Lung (tissue), 12 donors: ENCODE data around the gene KMT2C. TPM values are rescaled to one million over a fixed set of nuclear protein-coding genes. Genes with fewer than 3 reads are reported as not detected.
"Not testable (repeated sequence)": the region's sequence is repeated elsewhere in the genome, so short reads cannot be mapped to it uniquely, and the experiment has no call there.

Experiments
- ATAC-seq: fragments of 200-7000 bp; cut with Tn5 transposase; one replicate; pipeline ENCODE4 v1.9.1; 2020; ENCODE audit warnings: moderate number of reproducible peaks; ENCODE audit not compliant: insufficient read depth, low FRiP score
- DNase-seq, 3 donors: peaks; one replicate each; pipeline ENCODE4 v3.0.0-alpha.2; 2013 to 2017
- H3K27ac ChIP-seq, 2 donors: one replicate each; pipeline ENCODE4 v1.5.1; 2013; ENCODE audit warnings: mild to moderate bottlenecking in 2 of 2, moderate library complexity in 2 of 2, control low read depth in 1 of 2, inconsistent platforms in 1 of 2, low read depth in 1 of 2, low read length in 1 of 2
- H3K27me3 ChIP-seq, 3 donors: one replicate each; pipeline ENCODE4 v1.5.1; 2013; ENCODE audit warnings: low read length in 2 of 3; ENCODE audit not compliant: control insufficient read depth in 3 of 3, insufficient read depth in 3 of 3
- H3K36me3 ChIP-seq, 4 donors: one replicate each; pipeline ENCODE4 v1.5.1; 2013; ENCODE audit warnings: low read length in 4 of 4, mild to moderate bottlenecking in 1 of 4, moderate library complexity in 1 of 4; ENCODE audit not compliant: control insufficient read depth in 4 of 4, insufficient read depth in 4 of 4
- H3K4me1 ChIP-seq, 5 donors: one replicate each; pipeline ENCODE4 v1.5.1; 2013; ENCODE audit warnings: low read length in 5 of 5, mild to moderate bottlenecking in 2 of 5, moderate library complexity in 1 of 5; ENCODE audit not compliant: control insufficient read depth in 5 of 5, insufficient read depth in 5 of 5
- H3K4me3 ChIP-seq: one replicate; pipeline ENCODE4 v1.5.1; 2013; ENCODE audit warnings: mild to moderate bottlenecking, control low read depth, moderate library complexity
- H3K9ac ChIP-seq, 2 donors: one replicate each; pipeline ENCODE4 v1.5.1; 2013; ENCODE audit warnings: low read length in 2 of 2, control low read depth in 1 of 2; ENCODE audit not compliant: insufficient read depth in 1 of 2
- H3K9me3 ChIP-seq, 4 donors: one replicate each; pipeline ENCODE4 v1.5.1; 2013; ENCODE audit warnings: low read length in 3 of 4, mild to moderate bottlenecking in 1 of 4, moderate library complexity in 1 of 4; ENCODE audit not compliant: control insufficient read depth in 4 of 4, insufficient read depth in 3 of 4
- WGBS, 2 donors: extraction: QIAGEN DNeasy Blood & Tissue Kit; methylation state at CpG; one replicate each; pipeline ENCODE4 v1.1.7; 2013; 5-methylcytosine and 5-hydroxymethylcytosine counted together
- polyA plus RNA-seq, 2 donors: library from polyadenylated mRNA; stranded (reverse); fragments of 200-250 nt; gene quantifications; one replicate each; pipeline ENCODE4 v1.2.1, GENCODE V29; 2013
- total RNA-seq, 2 donors: library from RNA; depleted of rRNA in 1 of 2; stranded (reverse); fragments of >200 nt in 1 of 2; gene quantifications; one replicate each; pipeline ENCODE4 v1.2.1, GENCODE V29; 2014 to 2021
- TF ChIP-seq, protein P1 (sequence below): IDR thresholded peaks from 2 replicates; pipeline ENCODE4 v1.5.1; 2012; ENCODE audit warnings: mild to moderate bottlenecking; ENCODE audit errors: control extremely low read depth, extremely low read depth
- donor health status: control.
- donor health status: control.
- donor health status: Bipolar disorder and iron deficiency.
- donor health status: healthy.
- donor health status: DM: yes; HTN: yes; CAD: no.

KMT2C gene
- total and polyA plus RNA-seq, 4 donors: 10.2 to 115 (median 52.3) TPM

DNA sequence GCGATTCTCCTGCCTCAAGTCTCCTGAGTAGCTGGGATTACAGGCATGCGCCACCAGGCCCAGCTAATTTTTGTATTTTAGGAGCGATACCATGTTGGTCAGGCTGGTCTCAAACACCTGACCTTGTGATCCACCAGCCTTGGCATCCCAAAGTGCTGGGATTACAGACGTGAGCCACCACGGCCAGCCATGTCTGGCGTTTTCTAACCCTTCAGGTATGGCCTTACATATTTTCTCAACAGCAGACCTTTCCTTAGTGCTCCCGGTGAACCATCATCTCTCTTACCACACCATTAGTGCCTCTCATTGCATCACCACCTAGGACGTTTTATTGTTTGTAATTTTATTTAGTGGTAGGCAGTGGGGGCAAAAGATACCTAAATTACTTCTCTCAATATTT is 194.5 kb downstream of the KMT2C start:
- WGBS, 2 donors: 76 to 87% methylated on average over 8 of the region's 8 CpGs
- DNase-seq, H3K4me3 ChIP-seq, H3K27ac ChIP-seq, ATAC-seq, H3K4me1 ChIP-seq, H3K9me3 ChIP-seq, H3K36me3 ChIP-seq, H3K9ac ChIP-seq, H3K27me3 ChIP-seq: not testable (repeated sequence)

- not testable (repeated sequence) for DNase-seq, H3K4me3 ChIP-seq, ATAC-seq, H3K36me3 ChIP-seq, H3K9ac ChIP-seq, H3K9me3 ChIP-seq, H3K27ac ChIP-seq, H3K27me3 ChIP-seq, H3K4me1 ChIP-seq
- 70 to 88% methylated on average over 5 of the region's 5 CpGs for WGBS, 2 donors
These were observed 199.5 kb downstream of the KMT2C start for GRCh38 chr7:152236306-152236705.

DNA sequence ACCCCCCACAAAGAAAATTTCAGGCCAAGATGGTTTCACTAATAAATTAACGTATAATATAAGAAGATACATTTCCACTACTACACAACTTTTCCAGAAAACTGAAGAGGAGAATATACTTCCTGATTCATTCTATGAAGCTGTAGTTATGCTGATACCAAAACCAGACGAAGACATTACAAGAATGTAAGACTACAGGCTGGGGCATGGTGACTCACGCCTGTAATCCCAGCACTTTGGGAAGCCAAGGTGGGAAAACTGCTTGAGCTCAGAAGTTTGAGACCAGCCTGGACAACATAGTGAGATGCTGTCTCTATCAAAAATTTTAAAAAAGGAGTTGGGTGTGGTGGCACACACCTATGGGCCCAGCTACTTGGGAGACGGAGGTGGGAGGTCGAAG is 201.4 kb downstream of the KMT2C start:
- ATAC-seq, H3K36me3 ChIP-seq, H3K4me1 ChIP-seq, H3K9ac ChIP-seq, H3K27me3 ChIP-seq, H3K9me3 ChIP-seq, DNase-seq, H3K4me3 ChIP-seq, H3K27ac ChIP-seq: not testable (repeated sequence)
- WGBS, 2 donors: 97% methylated on average over 5 of the region's 5 CpGs

- ATAC-seq: no peak
These were observed 204.7 kb downstream of the KMT2C start for GRCh38 chr7:152231089-152231488.

GRCh38 chr7:152219556-152219955 is 216.2 kb downstream of the KMT2C start:
- not testable (repeated sequence) for H3K4me3 ChIP-seq, H3K27me3 ChIP-seq, ATAC-seq, DNase-seq, H3K27ac ChIP-seq, H3K36me3 ChIP-seq, H3K9me3 ChIP-seq, H3K9ac ChIP-seq, H3K4me1 ChIP-seq
- 93 to 98% methylated on average over 5 of the region's 5 CpGs for WGBS, 2 donors

More at GRCh38 chr7:152231089-152231488, 204.7 kb downstream of the KMT2C start:
- no peaks in the 10 kb centered on the region for H3K27me3 ChIP-seq
- H3K4me3 ChIP-seq: no peak overlapping the region
- H3K9me3 ChIP-seq: no peaks in the 10 kb centered on the region
- no peak overlapping the region for H3K27ac ChIP-seq
- no peak overlapping the region for H3K9ac ChIP-seq
- no peaks in the 10 kb centered on the region for H3K4me1 ChIP-seq
- TF ChIP-seq, protein P1, sequence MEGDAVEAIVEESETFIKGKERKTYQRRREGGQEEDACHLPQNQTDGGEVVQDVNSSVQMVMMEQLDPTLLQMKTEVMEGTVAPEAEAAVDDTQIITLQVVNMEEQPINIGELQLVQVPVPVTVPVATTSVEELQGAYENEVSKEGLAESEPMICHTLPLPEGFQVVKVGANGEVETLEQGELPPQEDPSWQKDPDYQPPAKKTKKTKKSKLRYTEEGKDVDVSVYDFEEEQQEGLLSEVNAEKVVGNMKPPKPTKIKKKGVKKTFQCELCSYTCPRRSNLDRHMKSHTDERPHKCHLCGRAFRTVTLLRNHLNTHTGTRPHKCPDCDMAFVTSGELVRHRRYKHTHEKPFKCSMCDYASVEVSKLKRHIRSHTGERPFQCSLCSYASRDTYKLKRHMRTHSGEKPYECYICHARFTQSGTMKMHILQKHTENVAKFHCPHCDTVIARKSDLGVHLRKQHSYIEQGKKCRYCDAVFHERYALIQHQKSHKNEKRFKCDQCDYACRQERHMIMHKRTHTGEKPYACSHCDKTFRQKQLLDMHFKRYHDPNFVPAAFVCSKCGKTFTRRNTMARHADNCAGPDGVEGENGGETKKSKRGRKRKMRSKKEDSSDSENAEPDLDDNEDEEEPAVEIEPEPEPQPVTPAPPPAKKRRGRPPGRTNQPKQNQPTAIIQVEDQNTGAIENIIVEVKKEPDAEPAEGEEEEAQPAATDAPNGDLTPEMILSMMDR: no peak
- peaks cover 0 to 7% (median 3%) of the 10 kb centered on the region in 4 donors for H3K36me3 ChIP-seq
- DNase-seq: no peak

DNA sequence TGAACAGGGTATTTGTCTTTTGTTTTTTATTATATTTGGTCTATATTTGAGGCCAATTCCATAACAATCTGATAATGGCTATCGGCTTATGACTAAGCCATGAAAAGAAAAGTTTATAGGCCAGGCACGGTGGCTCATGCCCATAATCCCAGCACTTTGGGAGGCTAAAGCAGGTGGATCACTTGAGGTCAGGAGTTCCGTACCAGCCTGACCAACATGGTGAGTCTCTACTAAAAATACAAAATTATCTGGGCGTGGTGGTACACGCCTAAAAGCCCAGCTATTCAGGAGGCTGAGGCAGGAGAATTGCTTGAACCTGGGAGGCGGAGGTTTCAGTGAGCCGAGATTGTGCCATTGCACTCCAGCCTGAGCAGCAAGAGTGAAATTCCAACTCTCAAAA is 227.0 kb downstream of the KMT2C start:
- not testable (repeated sequence) for DNase-seq, ATAC-seq, H3K27ac ChIP-seq

GRCh38 chr7:152204417-152204816 is 231.4 kb downstream of the KMT2C start:
- H3K4me1 ChIP-seq, H3K4me3 ChIP-seq, H3K27me3 ChIP-seq, ATAC-seq, DNase-seq, H3K27ac ChIP-seq, H3K9me3 ChIP-seq, H3K9ac ChIP-seq: not testable (repeated sequence)
- H3K36me3 ChIP-seq: peaks cover 0 to 16% (median 9%) of the 10 kb centered on the region in 4 donors

More for the DNA sequence above, 227.0 kb downstream of the KMT2C start:
- not testable (repeated sequence) for H3K9ac ChIP-seq, H3K27me3 ChIP-seq, H3K9me3 ChIP-seq, H3K4me1 ChIP-seq, H3K4me3 ChIP-seq
- 96 to 97% methylated on average over 7 of the region's 7 CpGs for WGBS, 2 donors
- peaks cover 2 to 12% (median 8%) of the 10 kb centered on the region in 4 donors for H3K36me3 ChIP-seq
